GM23338 (cell line): Measurements from ENCODE around the gene APBA1. TPM values are rescaled to one million over a fixed set of nuclear protein-coding genes. Genes with fewer than 3 reads are reported as not detected.

ENCODE experiments used
- ATAC-seq: fragments of 200-7000 bp; cut with Tn5 transposase; 3 replicates; pipeline ENCODE4 v1.9.1; 2020
- DNase-seq: peaks from one replicate; pipeline ENCODE4 v3.0.0-alpha.2; 2015; ENCODE audit warnings: low spot score
- H2AFZ ChIP-seq: fragments of 200-600 bp; sonication (generic); 2 replicates; pipeline ENCODE4 v1.8.0; 2016; ENCODE audit warnings: antibody characterized with exemption, mild to moderate bottlenecking, moderate library complexity
- H3F3A ChIP-seq: fragments of 200-600 bp; sonication (generic); replicated peaks from 2 replicates; pipeline ENCODE4 v1.8.0; 2017; ENCODE audit warnings: antibody characterized with exemption, mixed run types, low read depth
- H3K27ac ChIP-seq: fragments of 200-600 bp; sonication (generic); 2 replicates; pipeline ENCODE4 v1.6.1; 2016; ENCODE audit warnings: low read depth
- H3K27me3 ChIP-seq: fragments of 200-600 bp; sonication (generic); 2 replicates; pipeline ENCODE4 v1.8.0; 2016; ENCODE audit warnings: mild to moderate bottlenecking, mixed run types, moderate library complexity; ENCODE audit not compliant: insufficient read depth
- H3K36me3 ChIP-seq: fragments of 200-600 bp; sonication (generic); 2 replicates; pipeline ENCODE4 v1.8.0; 2016; ENCODE audit warnings: mild to moderate bottlenecking; ENCODE audit not compliant: insufficient read depth
- H3K4me1 ChIP-seq: fragments of 200-600 bp; sonication (generic); 2 replicates; pipeline ENCODE4 v1.8.0; 2016; ENCODE audit warnings: mild to moderate bottlenecking, moderate library complexity; ENCODE audit not compliant: insufficient read depth
- H3K4me2 ChIP-seq: fragments of 200-600 bp; sonication (generic); 2 replicates; pipeline ENCODE4 v1.7.1; 2017; ENCODE audit warnings: mixed run types
- H3K4me3 ChIP-seq: fragments of 200-600 bp; sonication (generic); 2 replicates; pipeline ENCODE4 v1.6.1; 2016; ENCODE audit warnings: mixed run types
- H3K79me2 ChIP-seq: fragments of 200-600 bp; sonication (generic); replicated peaks from 2 replicates; pipeline ENCODE4 v1.8.0; 2017; ENCODE audit warnings: mild to moderate bottlenecking; ENCODE audit not compliant: insufficient read depth
- H3K9me2 ChIP-seq: fragments of 200-600 bp; sonication (generic); 2 replicates; pipeline ENCODE4 v1.8.0; 2017; ENCODE audit not compliant: insufficient read depth
- H4K20me1 ChIP-seq: fragments of 200-600 bp; sonication (generic); replicated peaks from 2 replicates; pipeline ENCODE4 v1.8.0; 2017; ENCODE audit warnings: mild to moderate bottlenecking; ENCODE audit not compliant: insufficient read depth
- H3K27ac Mint-ChIP-seq: 2 replicates; pipeline ENCODE4 v1.8.0; 2020; ENCODE audit warnings: inconsistent platforms, mild to moderate bottlenecking, moderate library complexity, mixed read lengths
- H3K27me3 Mint-ChIP-seq: 3 replicates; pipeline ENCODE4 v1.8.0; 2022; ENCODE audit warnings: low read depth, mild to moderate bottlenecking, moderate library complexity, mixed read lengths, inconsistent platforms; ENCODE audit not compliant: insufficient read depth, poor library complexity
- H3K36me3 Mint-ChIP-seq: 3 replicates; pipeline ENCODE4 v1.8.0; 2021; ENCODE audit warnings: low read depth, mild to moderate bottlenecking, inconsistent platforms, moderate library complexity, mixed read lengths
- H3K4me1 Mint-ChIP-seq: 3 replicates; pipeline ENCODE4 v1.8.0; 2020; ENCODE audit warnings: mild to moderate bottlenecking, inconsistent platforms, mixed read lengths
- H3K4me3 Mint-ChIP-seq: 3 replicates; pipeline ENCODE4 v1.8.0; 2021; ENCODE audit warnings: moderate library complexity, mild to moderate bottlenecking, inconsistent platforms, mixed read lengths
- H3K9me3 Mint-ChIP-seq: 3 replicates; pipeline ENCODE4 v1.8.0; 2020; ENCODE audit warnings: moderate library complexity, mild to moderate bottlenecking, inconsistent platforms, mixed read lengths
- CREB1 ChIP-seq: fragments of 250-450 bp; sonication (Bioruptor Pico); IDR thresholded peaks from 2 replicates; pipeline ENCODE4 v1.5.0; 2020; ENCODE audit warnings: low read depth, mild to moderate bottlenecking, moderate library complexity
- EZH2 ChIP-seq: fragments of 200-600 bp; sonication (generic); IDR thresholded peaks from one replicate; pipeline ENCODE4 v1.8.0; 2017; ENCODE audit warnings: antibody characterized with exemption, mild to moderate bottlenecking, low read depth; ENCODE audit not compliant: unreplicated experiment
- EZH2phosphoT487 ChIP-seq: fragments of 200-600 bp; sonication (generic); IDR thresholded peaks from one replicate; pipeline ENCODE4 v1.8.1; 2018; ENCODE audit warnings: antibody characterized with exemption; ENCODE audit not compliant: unreplicated experiment
- JUNB ChIP-seq: IDR thresholded peaks from one replicate; pipeline ENCODE4 v1.6.1; 2016; ENCODE audit warnings: antibody characterized with exemption; ENCODE audit not compliant: unreplicated experiment
- NANOG ChIP-seq: IDR thresholded peaks from 2 replicates; pipeline ENCODE4 v1.6.1; 2016; ENCODE audit warnings: antibody characterized with exemption, borderline replicate concordance
- POLR2AphosphoS5 ChIP-seq: IDR thresholded peaks from 2 replicates; pipeline ENCODE4 v1.6.1; 2016; ENCODE audit warnings: antibody characterized with exemption, low read depth
- STAT1 ChIP-seq: IDR thresholded peaks from one replicate; pipeline ENCODE4 v1.6.1; 2016; ENCODE audit warnings: antibody characterized with exemption; ENCODE audit not compliant: unreplicated experiment
- ZNF114 ChIP-seq: fragments of 250-450 bp; sonication (Bioruptor Pico); IDR thresholded peaks from 2 replicates; pipeline ENCODE4 v1.5.0; 2020; ENCODE audit warnings: mild to moderate bottlenecking, moderate library complexity
- ZNF331 ChIP-seq: fragments of 250-450 bp; sonication (Bioruptor Pico); IDR thresholded peaks from 2 replicates; pipeline ENCODE4 v1.5.0; 2020; ENCODE audit warnings: low read depth, mild to moderate bottlenecking, moderate library complexity
- polyA plus RNA-seq: library from polyadenylated mRNA; unstranded; fragments of >200 nt; fragmentation: Nextera tagmentation; extraction: Ambion mirVana; gene quantifications from 2 replicates; pipeline ENCODE4 v1.2.1, GENCODE V29; 2016
- total RNA-seq: library from RNA; depleted of rRNA; stranded (reverse); fragments of >200 nt; shearing (Covaris generic); gene quantifications from 2 replicates; pipeline ENCODE4 v1.2.3, GENCODE V29; 2014
- TF ChIP-seq, protein P1 (sequence below): IDR thresholded peaks from one replicate; pipeline ENCODE4 v1.6.1; 2018; ENCODE audit warnings: antibody characterized with exemption; ENCODE audit not compliant: unreplicated experiment
- TF ChIP-seq, protein P2 (sequence below), 2 experiments: fragments of 200-600 bp in 1 of 2; sonication (generic) in 1 of 2; conservative IDR thresholded peaks; 2 replicates each; pipeline versions ENCODE4 v1.5.1 to v1.6.1; 2016 to 2017; ENCODE audit warnings: antibody characterized with exemption in 2 of 2, low read depth in 2 of 2, mild to moderate bottlenecking in 2 of 2, moderate library complexity in 1 of 2
- TF ChIP-seq, protein P3 (sequence below): fragments of 250-450 bp; sonication (Bioruptor Pico); IDR thresholded peaks from 2 replicates; pipeline ENCODE4 v1.5.0; 2020; ENCODE audit warnings: mild to moderate bottlenecking, moderate library complexity
- TF ChIP-seq, protein P4 (sequence below): IDR thresholded peaks from 2 replicates; pipeline ENCODE4 v1.6.1; 2016; ENCODE audit warnings: antibody characterized with exemption

APBA1 gene
- total and polyA plus RNA-seq, 2 experiments from 2014 or later = 0.26 to 1.0 TPM

DNA sequence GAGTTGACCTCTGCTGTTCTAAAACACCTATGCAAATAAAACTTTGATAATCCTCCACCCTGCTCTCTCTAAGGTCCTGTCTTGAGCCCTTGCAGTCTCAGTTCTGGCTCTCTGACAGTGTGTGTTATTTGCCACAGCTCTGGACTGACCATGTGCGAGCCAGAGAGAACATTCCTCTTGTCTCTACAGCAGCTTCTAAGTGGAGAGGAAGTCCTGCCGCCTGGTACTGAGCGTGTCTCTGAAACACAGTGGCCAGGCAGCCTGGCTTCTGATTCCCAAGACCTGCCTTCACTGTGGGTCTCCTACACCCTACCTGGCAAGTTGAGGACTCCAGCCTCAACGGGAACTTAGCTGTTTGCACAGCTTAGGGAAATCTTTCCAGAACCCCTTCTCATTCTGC, 285.5 kb downstream of the APBA1 start:
- Histone ChIP-seq H3K9me2 (peaks cover 4% of the 10 kb centered on the region; the same call in 1 of the 2 replicates), H3K27me3 (no peaks in the 10 kb centered on the region), H3K79me2 (no peaks in the 10 kb centered on the region), H3K4me3 (no peak overlapping the region), H3K4me1 (0 out of 2 replicates have a peak, but pooled peaks cover 2% of the 10 kb centered on the region), H2AFZ (no peak overlapping the region), H3K4me2 (no peak overlapping the region), H4K20me1 (no peaks in the 10 kb centered on the region), H3K36me3 (no peaks in the 10 kb centered on the region), H3K27ac (no peak overlapping the region), H3F3A (no peaks in the 10 kb centered on the region)
- H3K36me3 Mint-ChIP-seq = peaks cover 11% of the 10 kb centered on the region; the same call in 2 of the 3 replicates
- H3K4me3 Mint-ChIP-seq = no peak overlapping the region
- TF ChIP-seq CREB1 (CRISPR knock-in tag) (no peak), ZNF331 (CRISPR knock-in tag) (no peak), NANOG (no peak), EZH2 (no peak), JUNB (no peak), EZH2phosphoT487 (no peak), STAT1 (no peak), POLR2AphosphoS5 (no peak), ZNF114 (no peak)
- TF ChIP-seq, protein P1, sequence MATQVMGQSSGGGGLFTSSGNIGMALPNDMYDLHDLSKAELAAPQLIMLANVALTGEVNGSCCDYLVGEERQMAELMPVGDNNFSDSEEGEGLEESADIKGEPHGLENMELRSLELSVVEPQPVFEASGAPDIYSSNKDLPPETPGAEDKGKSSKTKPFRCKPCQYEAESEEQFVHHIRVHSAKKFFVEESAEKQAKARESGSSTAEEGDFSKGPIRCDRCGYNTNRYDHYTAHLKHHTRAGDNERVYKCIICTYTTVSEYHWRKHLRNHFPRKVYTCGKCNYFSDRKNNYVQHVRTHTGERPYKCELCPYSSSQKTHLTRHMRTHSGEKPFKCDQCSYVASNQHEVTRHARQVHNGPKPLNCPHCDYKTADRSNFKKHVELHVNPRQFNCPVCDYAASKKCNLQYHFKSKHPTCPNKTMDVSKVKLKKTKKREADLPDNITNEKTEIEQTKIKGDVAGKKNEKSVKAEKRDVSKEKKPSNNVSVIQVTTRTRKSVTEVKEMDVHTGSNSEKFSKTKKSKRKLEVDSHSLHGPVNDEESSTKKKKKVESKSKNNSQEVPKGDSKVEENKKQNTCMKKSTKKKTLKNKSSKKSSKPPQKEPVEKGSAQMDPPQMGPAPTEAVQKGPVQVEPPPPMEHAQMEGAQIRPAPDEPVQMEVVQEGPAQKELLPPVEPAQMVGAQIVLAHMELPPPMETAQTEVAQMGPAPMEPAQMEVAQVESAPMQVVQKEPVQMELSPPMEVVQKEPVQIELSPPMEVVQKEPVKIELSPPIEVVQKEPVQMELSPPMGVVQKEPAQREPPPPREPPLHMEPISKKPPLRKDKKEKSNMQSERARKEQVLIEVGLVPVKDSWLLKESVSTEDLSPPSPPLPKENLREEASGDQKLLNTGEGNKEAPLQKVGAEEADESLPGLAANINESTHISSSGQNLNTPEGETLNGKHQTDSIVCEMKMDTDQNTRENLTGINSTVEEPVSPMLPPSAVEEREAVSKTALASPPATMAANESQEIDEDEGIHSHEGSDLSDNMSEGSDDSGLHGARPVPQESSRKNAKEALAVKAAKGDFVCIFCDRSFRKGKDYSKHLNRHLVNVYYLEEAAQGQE = no peak
- TF ChIP-seq, protein P2, sequence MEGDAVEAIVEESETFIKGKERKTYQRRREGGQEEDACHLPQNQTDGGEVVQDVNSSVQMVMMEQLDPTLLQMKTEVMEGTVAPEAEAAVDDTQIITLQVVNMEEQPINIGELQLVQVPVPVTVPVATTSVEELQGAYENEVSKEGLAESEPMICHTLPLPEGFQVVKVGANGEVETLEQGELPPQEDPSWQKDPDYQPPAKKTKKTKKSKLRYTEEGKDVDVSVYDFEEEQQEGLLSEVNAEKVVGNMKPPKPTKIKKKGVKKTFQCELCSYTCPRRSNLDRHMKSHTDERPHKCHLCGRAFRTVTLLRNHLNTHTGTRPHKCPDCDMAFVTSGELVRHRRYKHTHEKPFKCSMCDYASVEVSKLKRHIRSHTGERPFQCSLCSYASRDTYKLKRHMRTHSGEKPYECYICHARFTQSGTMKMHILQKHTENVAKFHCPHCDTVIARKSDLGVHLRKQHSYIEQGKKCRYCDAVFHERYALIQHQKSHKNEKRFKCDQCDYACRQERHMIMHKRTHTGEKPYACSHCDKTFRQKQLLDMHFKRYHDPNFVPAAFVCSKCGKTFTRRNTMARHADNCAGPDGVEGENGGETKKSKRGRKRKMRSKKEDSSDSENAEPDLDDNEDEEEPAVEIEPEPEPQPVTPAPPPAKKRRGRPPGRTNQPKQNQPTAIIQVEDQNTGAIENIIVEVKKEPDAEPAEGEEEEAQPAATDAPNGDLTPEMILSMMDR (conservative IDR thresholded peaks at IDR 0.05; ENCODE audit: low read depth in 2 of 2) = no peak
- TF ChIP-seq, protein P3, sequence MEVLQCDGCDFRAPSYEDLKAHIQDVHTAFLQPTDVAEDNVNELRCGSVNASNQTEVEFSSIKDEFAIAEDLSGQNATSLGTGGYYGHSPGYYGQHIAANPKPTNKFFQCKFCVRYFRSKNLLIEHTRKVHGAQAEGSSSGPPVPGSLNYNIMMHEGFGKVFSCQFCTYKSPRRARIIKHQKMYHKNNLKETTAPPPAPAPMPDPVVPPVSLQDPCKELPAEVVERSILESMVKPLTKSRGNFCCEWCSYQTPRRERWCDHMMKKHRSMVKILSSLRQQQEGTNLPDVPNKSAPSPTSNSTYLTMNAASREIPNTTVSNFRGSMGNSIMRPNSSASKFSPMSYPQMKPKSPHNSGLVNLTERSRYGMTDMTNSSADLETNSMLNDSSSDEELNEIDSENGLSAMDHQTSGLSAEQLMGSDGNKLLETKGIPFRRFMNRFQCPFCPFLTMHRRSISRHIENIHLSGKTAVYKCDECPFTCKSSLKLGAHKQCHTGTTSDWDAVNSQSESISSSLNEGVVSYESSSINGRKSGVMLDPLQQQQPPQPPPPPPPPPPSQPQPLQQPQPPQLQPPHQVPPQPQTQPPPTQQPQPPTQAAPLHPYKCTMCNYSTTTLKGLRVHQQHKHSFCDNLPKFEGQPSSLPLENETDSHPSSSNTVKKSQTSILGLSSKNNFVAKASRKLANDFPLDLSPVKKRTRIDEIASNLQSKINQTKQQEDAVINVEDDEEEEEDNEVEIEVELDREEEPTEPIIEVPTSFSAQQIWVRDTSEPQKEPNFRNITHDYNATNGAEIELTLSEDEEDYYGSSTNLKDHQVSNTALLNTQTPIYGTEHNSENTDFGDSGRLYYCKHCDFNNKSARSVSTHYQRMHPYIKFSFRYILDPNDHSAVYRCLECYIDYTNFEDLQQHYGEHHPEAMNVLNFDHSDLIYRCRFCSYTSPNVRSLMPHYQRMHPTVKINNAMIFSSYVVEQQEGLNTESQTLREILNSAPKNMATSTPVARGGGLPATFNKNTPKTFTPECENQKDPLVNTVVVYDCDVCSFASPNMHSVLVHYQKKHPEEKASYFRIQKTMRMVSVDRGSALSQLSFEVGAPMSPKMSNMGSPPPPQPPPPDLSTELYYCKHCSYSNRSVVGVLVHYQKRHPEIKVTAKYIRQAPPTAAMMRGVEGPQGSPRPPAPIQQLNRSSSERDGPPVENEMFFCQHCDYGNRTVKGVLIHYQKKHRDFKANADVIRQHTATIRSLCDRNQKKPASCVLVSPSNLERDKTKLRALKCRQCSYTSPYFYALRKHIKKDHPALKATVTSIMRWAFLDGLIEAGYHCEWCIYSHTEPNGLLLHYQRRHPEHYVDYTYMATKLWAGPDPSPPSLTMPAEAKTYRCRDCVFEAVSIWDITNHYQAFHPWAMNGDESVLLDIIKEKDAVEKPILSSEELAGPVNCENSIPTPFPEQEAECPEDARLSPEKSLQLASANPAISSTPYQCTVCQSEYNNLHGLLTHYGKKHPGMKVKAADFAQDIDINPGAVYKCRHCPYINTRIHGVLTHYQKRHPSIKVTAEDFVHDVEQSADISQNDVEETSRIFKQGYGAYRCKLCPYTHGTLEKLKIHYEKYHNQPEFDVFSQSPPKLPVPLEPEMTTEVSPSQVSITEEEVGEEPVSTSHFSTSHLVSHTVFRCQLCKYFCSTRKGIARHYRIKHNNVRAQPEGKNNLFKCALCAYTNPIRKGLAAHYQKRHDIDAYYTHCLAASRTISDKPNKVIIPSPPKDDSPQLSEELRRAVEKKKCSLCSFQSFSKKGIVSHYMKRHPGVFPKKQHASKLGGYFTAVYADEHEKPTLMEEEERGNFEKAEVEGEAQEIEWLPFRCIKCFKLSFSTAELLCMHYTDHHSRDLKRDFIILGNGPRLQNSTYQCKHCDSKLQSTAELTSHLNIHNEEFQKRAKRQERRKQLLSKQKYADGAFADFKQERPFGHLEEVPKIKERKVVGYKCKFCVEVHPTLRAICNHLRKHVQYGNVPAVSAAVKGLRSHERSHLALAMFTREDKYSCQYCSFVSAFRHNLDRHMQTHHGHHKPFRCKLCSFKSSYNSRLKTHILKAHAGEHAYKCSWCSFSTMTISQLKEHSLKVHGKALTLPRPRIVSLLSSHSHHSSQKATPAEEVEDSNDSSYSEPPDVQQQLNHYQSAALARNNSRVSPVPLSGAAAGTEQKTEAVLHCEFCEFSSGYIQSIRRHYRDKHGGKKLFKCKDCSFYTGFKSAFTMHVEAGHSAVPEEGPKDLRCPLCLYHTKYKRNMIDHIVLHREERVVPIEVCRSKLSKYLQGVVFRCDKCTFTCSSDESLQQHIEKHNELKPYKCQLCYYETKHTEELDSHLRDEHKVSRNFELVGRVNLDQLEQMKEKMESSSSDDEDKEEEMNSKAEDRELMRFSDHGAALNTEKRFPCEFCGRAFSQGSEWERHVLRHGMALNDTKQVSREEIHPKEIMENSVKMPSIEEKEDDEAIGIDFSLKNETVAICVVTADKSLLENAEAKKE (CRISPR knock-in tag) = no peak
- TF ChIP-seq, protein P4, sequence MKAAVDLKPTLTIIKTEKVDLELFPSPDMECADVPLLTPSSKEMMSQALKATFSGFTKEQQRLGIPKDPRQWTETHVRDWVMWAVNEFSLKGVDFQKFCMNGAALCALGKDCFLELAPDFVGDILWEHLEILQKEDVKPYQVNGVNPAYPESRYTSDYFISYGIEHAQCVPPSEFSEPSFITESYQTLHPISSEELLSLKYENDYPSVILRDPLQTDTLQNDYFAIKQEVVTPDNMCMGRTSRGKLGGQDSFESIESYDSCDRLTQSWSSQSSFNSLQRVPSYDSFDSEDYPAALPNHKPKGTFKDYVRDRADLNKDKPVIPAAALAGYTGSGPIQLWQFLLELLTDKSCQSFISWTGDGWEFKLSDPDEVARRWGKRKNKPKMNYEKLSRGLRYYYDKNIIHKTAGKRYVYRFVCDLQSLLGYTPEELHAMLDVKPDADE = no peak
- H3K27ac Mint-ChIP-seq = no peak overlapping the region
- H3K27me3 Mint-ChIP-seq = peaks cover 7% of the 10 kb centered on the region
- no peak for ATAC-seq
- H3K4me1 Mint-ChIP-seq = peaks cover 27% of the 10 kb centered on the region
- DNase-seq = no peak
- no peaks in the 10 kb centered on the region for H3K9me3 Mint-ChIP-seq
